DOHH2 (cell line): Measurements from ENCODE around the gene SEC22A.

Source experiments
- H3F3A ChIP-seq: fragments of 200-600 bp; sonication (generic), shearing (Covaris generic); 2 replicates; pipeline ENCODE4 v1.6.0; 2016; ENCODE audit warnings: antibody characterized with exemption, mild to moderate bottlenecking; ENCODE audit not compliant: control insufficient read depth, insufficient read depth
- H3K27ac ChIP-seq: fragments of 200-600 bp; sonication (generic); 2 replicates; pipeline ENCODE4 v1.5.1; 2014; ENCODE audit warnings: low read depth, mild to moderate bottlenecking, low read length, moderate library complexity
- H3K27me3 ChIP-seq: fragments of 200-600 bp; sonication (generic); 2 replicates; pipeline ENCODE4 v1.6.1; 2014; ENCODE audit warnings: mild to moderate bottlenecking, low read length, mixed read lengths; ENCODE audit not compliant: control insufficient read depth
- H3K36me3 ChIP-seq: fragments of 200-600 bp; sonication (generic); 2 replicates; pipeline ENCODE4 v1.6.1; 2014; ENCODE audit warnings: mild to moderate bottlenecking, low read length, moderate library complexity, mixed read lengths; ENCODE audit not compliant: control insufficient read depth
- H3K4me1 ChIP-seq: fragments of 200-600 bp; sonication (generic); 2 replicates; pipeline ENCODE4 v1.6.1; 2014; ENCODE audit warnings: mild to moderate bottlenecking, low read length, mixed read lengths; ENCODE audit not compliant: control insufficient read depth
- H3K4me2 ChIP-seq: fragments of 200-600 bp; sonication (generic); 2 replicates; pipeline ENCODE4 v1.6.0; 2014; ENCODE audit warnings: mild to moderate bottlenecking, low read length, moderate library complexity
- H3K4me3 ChIP-seq: fragments of 200-600 bp; sonication (generic); 2 replicates; pipeline ENCODE4 v1.5.1; 2014; ENCODE audit warnings: mild to moderate bottlenecking, low read length, mixed read lengths
- H3K79me2 ChIP-seq: fragments of 200-600 bp; sonication (generic); 2 replicates; pipeline ENCODE4 v1.6.1; 2014; ENCODE audit warnings: mild to moderate bottlenecking, low read length, mixed read lengths; ENCODE audit not compliant: control insufficient read depth
- H3K9me2 ChIP-seq: fragments of 200-600 bp; sonication (generic); replicated peaks from 2 replicates; pipeline ENCODE4 v1.6.1; 2014; ENCODE audit warnings: mild to moderate bottlenecking, low read length, mixed read lengths; ENCODE audit not compliant: control insufficient read depth
- H3K9me3 ChIP-seq: fragments of 200-600 bp; sonication (generic); 2 replicates; pipeline ENCODE4 v1.6.1; 2014; ENCODE audit warnings: antibody characterized with exemption, low read length, mixed read lengths; ENCODE audit not compliant: control insufficient read depth, insufficient read depth
- H4K20me1 ChIP-seq: fragments of 200-600 bp; sonication (generic); 2 replicates; pipeline ENCODE4 v1.6.0; 2014; ENCODE audit warnings: low read depth, mild to moderate bottlenecking, antibody characterized with exemption, low read length, moderate library complexity; ENCODE audit not compliant: control insufficient read depth, insufficient read depth
- CTCF ChIP-seq: fragments of 200-600 bp; sonication (generic); IDR thresholded peaks from one replicate; pipeline ENCODE4 v1.5.1; 2014; ENCODE audit warnings: antibody characterized with exemption, mild to moderate bottlenecking, low read depth, low read length; ENCODE audit not compliant: poor library complexity, severe bottlenecking
- EZH2phosphoT487 ChIP-seq: fragments of 200-600 bp; sonication (generic); IDR thresholded peaks from 2 replicates; pipeline ENCODE4 v1.6.1; 2017; ENCODE audit warnings: borderline replicate concordance, mild to moderate bottlenecking, antibody characterized with exemption, low read length, moderate library complexity, mixed read lengths

Gene SEC22A

GRCh38 chr3:123296261-123296660 lies 94.5 kb downstream of the SEC22A start:
- Histone ChIP-seq H3K27ac (no peak overlapping the region), H3K4me3 (no peak overlapping the region), H3K9me2 (no peaks in the 10 kb centered on the region), H3K9me3 (no peaks in the 10 kb centered on the region), H3K4me2 (no peak overlapping the region), H3F3A (no peaks in the 10 kb centered on the region), H3K36me3 (no peaks in the 10 kb centered on the region), H3K27me3 (no peaks in the 10 kb centered on the region), H4K20me1 (no peaks in the 10 kb centered on the region), H3K4me1 (no peaks in the 10 kb centered on the region), H3K79me2 (no peaks in the 10 kb centered on the region)
- TF ChIP-seq CTCF (no peak), EZH2phosphoT487 (no peak)

GRCh38 chr3:123296836-123297626 lies 95.3 kb downstream of the SEC22A start:
- peaks cover 2% of the 10 kb centered on the region for H3K4me1 ChIP-seq
- no peaks in the 10 kb centered on the region for H3K79me2 ChIP-seq
- no peak overlapping the region for H3K4me2 ChIP-seq
- H3F3A ChIP-seq = no peaks in the 10 kb centered on the region
- H3K36me3 ChIP-seq = no peaks in the 10 kb centered on the region
- H3K9me2 ChIP-seq = no peaks in the 10 kb centered on the region
- no peaks in the 10 kb centered on the region for H3K9me3 ChIP-seq
- H3K27ac ChIP-seq = no peak overlapping the region
- H3K4me3 ChIP-seq = no peak overlapping the region
- TF ChIP-seq EZH2phosphoT487 = no peak
- no peak for TF ChIP-seq CTCF
- H3K27me3 ChIP-seq = no peaks in the 10 kb centered on the region
- H4K20me1 ChIP-seq = no peaks in the 10 kb centered on the region

GRCh38 chr3:123297627-123297899 lies 95.8 kb downstream of the SEC22A start:
- H3K27me3 ChIP-seq = no peaks in the 10 kb centered on the region
- no peaks in the 10 kb centered on the region for H4K20me1 ChIP-seq
- H3K4me1 ChIP-seq = peaks cover 6% of the 10 kb centered on the region
- H3K4me2 ChIP-seq = no peak overlapping the region
- no peaks in the 10 kb centered on the region for H3F3A ChIP-seq
- H3K9me3 ChIP-seq = no peaks in the 10 kb centered on the region
- H3K79me2 ChIP-seq = no peaks in the 10 kb centered on the region
- no peak overlapping the region for H3K27ac ChIP-seq
- no peaks in the 10 kb centered on the region for H3K36me3 ChIP-seq
- no peaks in the 10 kb centered on the region for H3K9me2 ChIP-seq
- TF ChIP-seq EZH2phosphoT487 = no peak
- H3K4me3 ChIP-seq = no peak overlapping the region

- Histone ChIP-seq H3K4me3 (no peak overlapping the region), H3K9me2 (no peaks in the 10 kb centered on the region), H4K20me1 (no peaks in the 10 kb centered on the region), H3K4me2 (no peak overlapping the region), H3F3A (no peaks in the 10 kb centered on the region), H3K36me3 (no peaks in the 10 kb centered on the region), H3K4me1 (peaks cover 6% of the 10 kb centered on the region), H3K27ac (no peak overlapping the region), H3K27me3 (no peaks in the 10 kb centered on the region), H3K9me3 (no peaks in the 10 kb centered on the region), H3K79me2 (no peaks in the 10 kb centered on the region)
- TF ChIP-seq CTCF (no peak), EZH2phosphoT487 (no peak)
These were observed 97.2 kb downstream of the SEC22A start for GRCh38 chr3:123298903-123299302.
